Endothelial cell of umbilical vein (primary cell): ENCODE results near the gene GSG1L. TPM values are rescaled to one million over a fixed set of nuclear protein-coding genes. Genes with fewer than 3 reads are reported as not detected.

Experiments used
- BruUV-seq: library from RNA; stranded (reverse); fragments of 400-500 nt; replicated peaks from 2 replicates; lab custom pipeline; 2021; lab: Mats Ljungman, UMichigan
- CTCF ChIA-PET: fragments of 300-600, 350-600 bp; sonication (Branson Sonifier 250); formaldehyde crosslinking; loops from one replicate; lab custom pipeline; 2021; ENCODE audit warnings: antibody characterized with exemption, inconsistent platforms; lab: Charles Lee
- POLR2A ChIA-PET: fragments of 300-600, 350-600 bp; sonication (Branson Sonifier 250); formaldehyde crosslinking; loops from one replicate; lab custom pipeline; 2021; ENCODE audit warnings: antibody characterized with exemption, inconsistent platforms; lab: Charles Lee
- DNase-seq: peaks from one replicate; pipeline ENCODE4 v3.0.0-alpha.2; 2011; ENCODE audit warnings: low read depth, low spot score
- FAIRE-seq: peaks from 2 replicates; lab custom pipeline; 2011; peaks lifted over from hg19 to GRCh38; lab: Jason Lieb, UNC
- H2AFZ ChIP-seq: 2 replicates; pipeline ENCODE4 v1.6.0; 2012; ENCODE audit warnings: low read depth, low read length, control low read depth, inconsistent platforms
- H3K27ac ChIP-seq: 2 replicates; pipeline ENCODE4 v1.5.1; 2011; ENCODE audit warnings: low read depth, mild to moderate bottlenecking, control low read depth, low read length, moderate library complexity; ENCODE audit not compliant: insufficient read depth
- H3K27me3 ChIP-seq, 2 experiments: 2 replicates each; pipeline versions ENCODE4 v1.6.0 to v1.6.1; 2011; ENCODE audit warnings: low read length in 2 of 2, mixed read lengths in 1 of 2; ENCODE audit not compliant: control insufficient read depth in 2 of 2, insufficient read depth in 2 of 2
- H3K36me3 ChIP-seq, 2 experiments: 2 replicates in 1 of 2; 3 replicates in 1 of 2; pipeline ENCODE4 v1.5.1; 2011; ENCODE audit warnings: low read length in 2 of 2, mild to moderate bottlenecking in 1 of 2, moderate library complexity in 1 of 2; ENCODE audit not compliant: control insufficient read depth in 2 of 2, insufficient read depth in 2 of 2; ENCODE audit errors: extremely low read depth in 1 of 2
- H3K4me1 ChIP-seq: 3 replicates; pipeline ENCODE4 v1.5.1; 2011; ENCODE audit warnings: mild to moderate bottlenecking, low read length; ENCODE audit not compliant: control insufficient read depth, insufficient read depth; ENCODE audit errors: extremely low read depth
- H3K4me2 ChIP-seq: 2 replicates; pipeline ENCODE4 v1.6.1; 2011; ENCODE audit warnings: low read length, control low read depth, mixed read lengths; ENCODE audit not compliant: insufficient read depth
- H3K4me3 ChIP-seq, 3 experiments: fragments of 200-600 bp in 1 of 3; sonication (generic), shearing (Covaris generic) in 1 of 3; replicated peaks in 1 of 3; 2 replicates each; pipeline ENCODE4 v1.5.1; 2011 to 2016; ENCODE audit warnings: control low read depth in 3 of 3, low read length in 3 of 3, mild to moderate bottlenecking in 2 of 3, inconsistent platforms in 1 of 3, low read depth in 1 of 3, moderate library complexity in 1 of 3; ENCODE audit not compliant: insufficient read depth in 1 of 3
- H3K79me2 ChIP-seq: 2 replicates; pipeline ENCODE4 v1.6.0; 2012; ENCODE audit warnings: low read length, inconsistent platforms; ENCODE audit not compliant: control insufficient read depth, insufficient read depth
- H3K9ac ChIP-seq: replicated peaks from 2 replicates; pipeline ENCODE3; 2011; ENCODE audit warnings: low read length, control low read depth; ENCODE audit not compliant: insufficient read depth; ENCODE audit errors: extremely low read depth
- H3K9me1 ChIP-seq: replicated peaks from 3 replicates; pipeline ENCODE4 v1.6.0; 2011; ENCODE audit warnings: mild to moderate bottlenecking, low read length; ENCODE audit not compliant: control insufficient read depth, insufficient read depth; ENCODE audit errors: extremely low read depth
- H3K9me3 ChIP-seq: replicated peaks from 2 replicates; pipeline ENCODE4 v1.5.1; 2012; ENCODE audit warnings: low read length, inconsistent platforms; ENCODE audit not compliant: control insufficient read depth, insufficient read depth
- H4K20me1 ChIP-seq: replicated peaks from 2 replicates; pipeline ENCODE3; 2011; ENCODE audit warnings: mild to moderate bottlenecking, low read length; ENCODE audit not compliant: control insufficient read depth, insufficient read depth; ENCODE audit errors: extremely low read depth
- EZH2 ChIP-seq: IDR thresholded peaks from 2 replicates; pipeline ENCODE4 v1.6.1; 2012; ENCODE audit warnings: borderline replicate concordance, low read depth, mild to moderate bottlenecking, moderate library complexity, low read length, inconsistent platforms; ENCODE audit not compliant: severe bottlenecking
- FOS ChIP-seq: IDR thresholded peaks from 2 replicates; pipeline ENCODE4 v1.6.1; 2011; ENCODE audit warnings: mild to moderate bottlenecking, low read length, moderate library complexity, borderline replicate concordance; ENCODE audit not compliant: insufficient read depth
- GATA2 ChIP-seq: IDR thresholded peaks from 2 replicates; pipeline ENCODE4 v1.7.0; 2011; ENCODE audit warnings: low read depth, mild to moderate bottlenecking, moderate library complexity, mixed read lengths, low read length; ENCODE audit not compliant: insufficient read length, insufficient read depth
- JUN ChIP-seq: IDR thresholded peaks from 2 replicates; pipeline ENCODE4 v1.6.1; 2011; ENCODE audit warnings: borderline replicate concordance, low read depth; ENCODE audit not compliant: insufficient read length, insufficient read depth
- MYC ChIP-seq: IDR thresholded peaks from one replicate; pipeline ENCODE4 v1.6.1; 2011; ENCODE audit warnings: mild to moderate bottlenecking, low read depth, low read length
- POLR2A ChIP-seq: IDR thresholded peaks from 2 replicates; pipeline ENCODE4 v1.6.1; 2012; ENCODE audit warnings: low read depth, mild to moderate bottlenecking, control low read depth, low read length
- POLR2AphosphoS5 ChIP-seq: IDR thresholded peaks from 2 replicates; pipeline ENCODE4 v1.6.1; 2012; ENCODE audit warnings: low read depth, mild to moderate bottlenecking, control low read depth, low read length, moderate library complexity; ENCODE audit not compliant: insufficient read depth
- dilution Hi-C: fragments of 300-500 bp; cut with MboI; formaldehyde crosslinking; loops from one replicate; pipeline ENCODE4 v1.15.0; 2019; ENCODE audit warnings: low sequenced_read_pairs; ENCODE audit not compliant: extremely low pct_ligation_motif_present
- intact Hi-C: fragments of 100-400 bp; cut with micrococcal nuclease; formaldehyde crosslinking; loops from one replicate; pipeline ENCODE4 v1.10.0; 2022
- polyA plus RNA-seq, 4 experiments: library from polyadenylated mRNA; depleted of rRNA in 3 of 4; stranded (reverse) in 3 of 4; unstranded in 1 of 4; fragments of >200 nt; gene quantifications; 2 replicates each; pipeline versions ENCODE4 v1.2.1 to v1.2.3, GENCODE V29; 2011 to 2012; ENCODE audit warnings: missing spikeins in 1 of 4
- total RNA-seq: library from RNA; stranded (reverse); gene quantifications from 2 replicates; pipeline ENCODE4 v1.2.3, GENCODE V29; 2021
- TF ChIP-seq, protein P1 (sequence below): IDR thresholded peaks from 2 replicates; pipeline ENCODE4 v1.6.1; 2011; ENCODE audit not compliant: insufficient read depth, insufficient read length
- TF ChIP-seq, protein P2 (sequence below), 2 donors: IDR thresholded peaks; 1 replicate in 1 of 2; 2 replicates in 1 of 2; pipeline ENCODE4 v1.5.1; 2011; ENCODE audit warnings: low read length in 2 of 2, mild to moderate bottlenecking in 2 of 2, moderate library complexity in 2 of 2, control low read depth in 1 of 2, inconsistent platforms in 1 of 2, low read depth in 1 of 2; ENCODE audit not compliant: insufficient read depth in 1 of 2; ENCODE audit errors: extremely low read depth in 1 of 2

Gene GSG1L
- total and polyA plus RNA-seq, 2 donors (not counting 3 experiments of a cell fraction or from before 2014, with no cell fraction given), result 0.06 TPM; not detected in 1

DNA sequence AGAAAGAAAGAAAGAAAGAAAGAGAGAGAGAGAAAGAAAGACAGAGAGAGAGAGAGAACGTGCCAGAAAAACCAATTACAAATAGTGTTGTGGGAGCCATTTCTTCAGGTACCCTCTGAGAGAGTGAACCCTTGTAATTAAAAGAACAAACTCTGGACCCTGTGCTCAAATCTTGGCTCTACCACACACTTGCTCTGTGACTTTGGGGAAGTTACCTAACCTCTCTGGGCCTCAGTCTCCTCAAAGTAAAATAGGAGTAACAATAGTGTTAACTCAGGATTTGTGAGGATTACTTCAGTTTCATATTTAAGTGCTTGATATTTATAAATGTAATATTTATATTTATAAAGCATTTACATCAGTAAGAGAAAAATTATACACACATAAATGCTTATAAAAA is 139.8 kb downstream of the GSG1L start:
- H3K9ac ChIP-seq, result no peak overlapping the region
- H3K9me1 ChIP-seq, result no peaks in the 10 kb centered on the region
- H4K20me1 ChIP-seq, result no peaks in the 10 kb centered on the region
- intact Hi-C loops (no loop called here), dilution Hi-C loops (no loop called here)
- H2AFZ ChIP-seq, result no peak overlapping the region
- DNase-seq (no peak), FAIRE-seq (no peak)
- H3K27me3 ChIP-seq, result no peaks in the 10 kb centered on the region
- no peaks in the 10 kb centered on the region for H3K36me3 ChIP-seq
- no peak overlapping the region for H3K4me2 ChIP-seq
- POLR2A ChIA-PET, result no interaction called here
- no peak overlapping the region for H3K4me3 ChIP-seq
- CTCF ChIA-PET, result no interaction called here
- H3K27ac ChIP-seq, result no peak overlapping the region
- no peaks in the 10 kb centered on the region for H3K4me1 ChIP-seq
- no peaks in the 10 kb centered on the region for H3K79me2 ChIP-seq
- no TSS peak for BruUV-seq
- no peaks in the 10 kb centered on the region for H3K9me3 ChIP-seq
- TF ChIP-seq, protein P1, sequence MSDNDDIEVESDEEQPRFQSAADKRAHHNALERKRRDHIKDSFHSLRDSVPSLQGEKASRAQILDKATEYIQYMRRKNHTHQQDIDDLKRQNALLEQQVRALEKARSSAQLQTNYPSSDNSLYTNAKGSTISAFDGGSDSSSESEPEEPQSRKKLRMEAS, result no peak
- TF ChIP-seq, protein P2, sequence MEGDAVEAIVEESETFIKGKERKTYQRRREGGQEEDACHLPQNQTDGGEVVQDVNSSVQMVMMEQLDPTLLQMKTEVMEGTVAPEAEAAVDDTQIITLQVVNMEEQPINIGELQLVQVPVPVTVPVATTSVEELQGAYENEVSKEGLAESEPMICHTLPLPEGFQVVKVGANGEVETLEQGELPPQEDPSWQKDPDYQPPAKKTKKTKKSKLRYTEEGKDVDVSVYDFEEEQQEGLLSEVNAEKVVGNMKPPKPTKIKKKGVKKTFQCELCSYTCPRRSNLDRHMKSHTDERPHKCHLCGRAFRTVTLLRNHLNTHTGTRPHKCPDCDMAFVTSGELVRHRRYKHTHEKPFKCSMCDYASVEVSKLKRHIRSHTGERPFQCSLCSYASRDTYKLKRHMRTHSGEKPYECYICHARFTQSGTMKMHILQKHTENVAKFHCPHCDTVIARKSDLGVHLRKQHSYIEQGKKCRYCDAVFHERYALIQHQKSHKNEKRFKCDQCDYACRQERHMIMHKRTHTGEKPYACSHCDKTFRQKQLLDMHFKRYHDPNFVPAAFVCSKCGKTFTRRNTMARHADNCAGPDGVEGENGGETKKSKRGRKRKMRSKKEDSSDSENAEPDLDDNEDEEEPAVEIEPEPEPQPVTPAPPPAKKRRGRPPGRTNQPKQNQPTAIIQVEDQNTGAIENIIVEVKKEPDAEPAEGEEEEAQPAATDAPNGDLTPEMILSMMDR (IDR thresholded peaks at IDR 0.05; ENCODE audit: extremely low read depth in 1 of 2, insufficient read depth in 1 of 2, low read depth in 1 of 2, low read length in 2 of 2), result no peak
- TF ChIP-seq POLR2A (no peak), FOS (no peak), EZH2 (no peak), POLR2AphosphoS5 (no peak), GATA2 (no peak), JUN (no peak), MYC (no peak)
